GM10248 (cell line): ENCODE results near the gene FCGR3B.
"Not testable (repeated sequence)": the region's sequence is repeated elsewhere in the genome, so short reads cannot be mapped to it uniquely, and the experiment has no call there.

Experiments
- CTCF ChIA-PET: fragments of 300-600 bp; sonication (Branson Sonifier 250); formaldehyde crosslinking; extraction: SDS; loops from one replicate; lab custom pipeline; 2021; ENCODE audit warnings: antibody characterized with exemption; lab: Yijun Ruan, JAX
- POLR2A ChIA-PET: fragments of 350-650 bp; sonication (Branson Sonifier 250); formaldehyde crosslinking; extraction: SDS; loops from one replicate; lab custom pipeline; 2020; ENCODE audit warnings: antibody characterized with exemption; lab: Yijun Ruan, JAX
- DNase-seq: peaks from one replicate; pipeline ENCODE4 v3.0.0; 2012; ENCODE audit errors: extremely low spot score

The FCGR3B gene

GRCh38 chr1:161594269-161594984 is 36.5 kb downstream of the FCGR3B start:
- DNase-seq, POLR2A ChIA-PET, CTCF ChIA-PET: not testable (repeated sequence)

- CTCF ChIA-PET, POLR2A ChIA-PET, DNase-seq: not testable (repeated sequence)
Observed at GRCh38 chr1:161593092-161593755, 37.8 kb downstream of the FCGR3B start.

GRCh38 chr1:161592586-161592985 is 38.4 kb downstream of the FCGR3B start:
- CTCF ChIA-PET, DNase-seq, POLR2A ChIA-PET: not testable (repeated sequence)

GRCh38 chr1:161589920-161590319 is 41.1 kb downstream of the FCGR3B start:
- POLR2A ChIA-PET, DNase-seq, CTCF ChIA-PET: not testable (repeated sequence)

GRCh38 chr1:161589365-161589764 is 41.6 kb downstream of the FCGR3B start:
- CTCF ChIA-PET, DNase-seq, POLR2A ChIA-PET: not testable (repeated sequence)

GRCh38 chr1:161588596-161588995 is 42.4 kb downstream of the FCGR3B start:
- CTCF ChIA-PET, DNase-seq, POLR2A ChIA-PET: not testable (repeated sequence)

GRCh38 chr1:161582882-161583281 is 48.1 kb downstream of the FCGR3B start:
- POLR2A ChIA-PET, DNase-seq, CTCF ChIA-PET: not testable (repeated sequence)

- CTCF ChIA-PET, DNase-seq, POLR2A ChIA-PET: not testable (repeated sequence)
Observed at GRCh38 chr1:161580879-161581537, 50.0 kb downstream of the FCGR3B start.

- POLR2A ChIA-PET, DNase-seq, CTCF ChIA-PET: not testable (repeated sequence)
Observed at GRCh38 chr1:161579856-161580507, 51.0 kb downstream of the FCGR3B start.

- DNase-seq, POLR2A ChIA-PET, CTCF ChIA-PET: not testable (repeated sequence)
Observed at GRCh38 chr1:161576676-161577075, 54.3 kb downstream of the FCGR3B start.
